Esophagus squamous epithelium (tissue), 5 donors: Measurements from ENCODE around the gene VIPR2. TPM values are rescaled to one million over a fixed set of nuclear protein-coding genes. Genes with fewer than 3 reads are reported as not detected.
"Not testable (repeated sequence)": the region's sequence is repeated elsewhere in the genome, so short reads cannot be mapped to it uniquely, and the experiment has no call there.

Experiments used
- DNase-seq: peaks from one replicate; lab custom pipeline; 2025; lab: John Stamatoyannopoulos, UW
- H3K27ac ChIP-seq, 4 donors: fragments of 200-600 bp; sonication (generic); one replicate each; pipeline ENCODE4 v1.5.1; 2016 to 2019; ENCODE audit warnings: mild to moderate bottlenecking in 1 of 4
- H3K27me3 ChIP-seq, 4 donors: fragments of 200-600 bp; sonication (generic); 1 replicate in 3 of 4; 2 replicates in 1 of 4; pipeline versions ENCODE4 v1.5.1 to v1.6.0; 2017 to 2021; ENCODE audit warnings: antibody characterized with exemption in 1 of 4
- H3K36me3 ChIP-seq, 3 donors: fragments of 200-600 bp; sonication (generic); one replicate each; pipeline ENCODE4 v1.5.1; 2016 to 2019
- H3K4me1 ChIP-seq, 3 donors: fragments of 200-600 bp; sonication (generic); one replicate each; pipeline ENCODE4 v1.5.1; 2017 to 2019
- H3K4me3 ChIP-seq, 4 donors: fragments of 200-600 bp; sonication (generic); 1 replicate in 3 of 4; 2 replicates in 1 of 4; pipeline ENCODE4 v1.5.1; 2016 to 2019; ENCODE audit warnings: mild to moderate bottlenecking in 2 of 4, moderate library complexity in 1 of 4
- H3K9me3 ChIP-seq, 3 donors: fragments of 200-600 bp; sonication (generic); one replicate each; pipeline ENCODE4 v1.5.1; 2016 to 2019
- POLR2A ChIP-seq, 4 donors: fragments of 450-650 bp; IDR thresholded peaks; one replicate each; pipeline ENCODE4 v1.6.1; 2017; ENCODE audit warnings: antibody characterized with exemption in 4 of 4, mild to moderate bottlenecking in 4 of 4, moderate library complexity in 3 of 4
- WGBS, 2 donors: methylation state at CpG; one replicate each; pipeline ENCODE4 v1.1.5; 2018; 5-methylcytosine and 5-hydroxymethylcytosine counted together
- intact Hi-C: fragments of 100-400 bp; cut with DNase I; formaldehyde crosslinking; loops from one replicate; pipeline ENCODE4 v1.15.0; 2022
- total RNA-seq, 4 donors: library from RNA; depleted of rRNA; stranded (reverse); fragments of >200 nt; gene quantifications; one replicate each; pipeline ENCODE4 v1.1.0, GENCODE V29; 2016
- TF ChIP-seq, protein P1 (sequence below), 6 experiments: fragments of 450-650 bp in 4 of 6; fragments of 200-600 bp in 2 of 6; sonication (generic) in 2 of 6; IDR thresholded peaks; one replicate each; pipeline ENCODE4 v1.5.1; 2016 to 2019; ENCODE audit warnings: antibody characterized with exemption in 6 of 6, mild to moderate bottlenecking in 4 of 6, moderate library complexity in 4 of 6
- donor health status: DM: yes; HTN: yes; CAD: no.

Gene VIPR2
- total RNA-seq, 4 donors from 2014 or later: 0.18 to 2.1 (median 0.40) TPM

DNA sequence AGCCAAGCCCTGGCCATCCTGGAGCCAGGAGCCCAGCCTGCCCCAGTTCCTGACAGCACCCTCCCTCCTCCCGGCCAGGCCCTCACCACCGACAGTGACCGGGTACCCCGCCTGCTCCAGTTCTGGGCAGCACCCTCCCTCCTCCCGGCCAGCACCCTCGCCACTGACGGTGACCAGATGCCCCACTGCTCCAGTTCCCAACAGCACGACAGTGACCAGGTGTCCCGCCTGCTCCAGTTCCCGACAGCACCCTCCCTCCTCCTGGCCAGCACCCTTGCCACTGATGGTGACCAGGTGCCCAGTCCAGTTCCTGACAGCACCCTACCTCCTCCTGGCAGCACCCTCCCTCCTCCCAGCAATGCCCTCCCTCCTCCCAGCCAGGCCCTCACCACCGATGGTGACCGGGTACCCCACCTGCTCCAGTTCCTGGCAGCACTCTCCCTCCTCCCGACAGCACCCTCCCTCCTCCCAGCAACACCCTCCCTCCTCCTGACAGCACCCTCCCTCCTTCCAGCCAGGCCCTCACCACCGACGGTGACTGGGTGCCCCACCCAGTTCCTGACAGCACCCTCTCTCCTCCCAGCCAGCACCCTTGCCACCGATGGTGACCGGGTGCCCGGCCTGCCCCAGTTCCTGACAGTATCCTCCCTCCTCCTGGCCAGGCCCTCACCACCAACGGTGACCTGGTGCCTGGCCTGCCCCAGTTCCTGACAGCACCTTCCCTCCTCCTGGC, 40.3 kb downstream of the VIPR2 start:
- peaks cover 0 to 33% (median 16%) of the 10 kb centered on the region in 3 donors for H3K4me1 ChIP-seq
- H3K4me3 ChIP-seq: no peak overlapping the region
- no peaks in the 10 kb centered on the region for H3K36me3 ChIP-seq
- peak overlapping the region in 1 of 4 donors; percentile 9 for H3K27ac ChIP-seq
- TF ChIP-seq, protein P1, sequence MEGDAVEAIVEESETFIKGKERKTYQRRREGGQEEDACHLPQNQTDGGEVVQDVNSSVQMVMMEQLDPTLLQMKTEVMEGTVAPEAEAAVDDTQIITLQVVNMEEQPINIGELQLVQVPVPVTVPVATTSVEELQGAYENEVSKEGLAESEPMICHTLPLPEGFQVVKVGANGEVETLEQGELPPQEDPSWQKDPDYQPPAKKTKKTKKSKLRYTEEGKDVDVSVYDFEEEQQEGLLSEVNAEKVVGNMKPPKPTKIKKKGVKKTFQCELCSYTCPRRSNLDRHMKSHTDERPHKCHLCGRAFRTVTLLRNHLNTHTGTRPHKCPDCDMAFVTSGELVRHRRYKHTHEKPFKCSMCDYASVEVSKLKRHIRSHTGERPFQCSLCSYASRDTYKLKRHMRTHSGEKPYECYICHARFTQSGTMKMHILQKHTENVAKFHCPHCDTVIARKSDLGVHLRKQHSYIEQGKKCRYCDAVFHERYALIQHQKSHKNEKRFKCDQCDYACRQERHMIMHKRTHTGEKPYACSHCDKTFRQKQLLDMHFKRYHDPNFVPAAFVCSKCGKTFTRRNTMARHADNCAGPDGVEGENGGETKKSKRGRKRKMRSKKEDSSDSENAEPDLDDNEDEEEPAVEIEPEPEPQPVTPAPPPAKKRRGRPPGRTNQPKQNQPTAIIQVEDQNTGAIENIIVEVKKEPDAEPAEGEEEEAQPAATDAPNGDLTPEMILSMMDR (IDR thresholded peaks at IDR 0.05): no peak
- no peak for TF ChIP-seq POLR2A (IDR thresholded peaks at IDR 0.05)
- 69 to 80% methylated on average over 14 to 16 of the region's 19 CpGs for WGBS, 2 donors
- DNase-seq: no peak
- intact Hi-C loops: no loop called here
- H3K9me3 ChIP-seq: no peaks in the 10 kb centered on the region
- H3K27me3 ChIP-seq: peaks cover 0 to 21% (median 0%) of the 10 kb centered on the region in 4 donors

DNA sequence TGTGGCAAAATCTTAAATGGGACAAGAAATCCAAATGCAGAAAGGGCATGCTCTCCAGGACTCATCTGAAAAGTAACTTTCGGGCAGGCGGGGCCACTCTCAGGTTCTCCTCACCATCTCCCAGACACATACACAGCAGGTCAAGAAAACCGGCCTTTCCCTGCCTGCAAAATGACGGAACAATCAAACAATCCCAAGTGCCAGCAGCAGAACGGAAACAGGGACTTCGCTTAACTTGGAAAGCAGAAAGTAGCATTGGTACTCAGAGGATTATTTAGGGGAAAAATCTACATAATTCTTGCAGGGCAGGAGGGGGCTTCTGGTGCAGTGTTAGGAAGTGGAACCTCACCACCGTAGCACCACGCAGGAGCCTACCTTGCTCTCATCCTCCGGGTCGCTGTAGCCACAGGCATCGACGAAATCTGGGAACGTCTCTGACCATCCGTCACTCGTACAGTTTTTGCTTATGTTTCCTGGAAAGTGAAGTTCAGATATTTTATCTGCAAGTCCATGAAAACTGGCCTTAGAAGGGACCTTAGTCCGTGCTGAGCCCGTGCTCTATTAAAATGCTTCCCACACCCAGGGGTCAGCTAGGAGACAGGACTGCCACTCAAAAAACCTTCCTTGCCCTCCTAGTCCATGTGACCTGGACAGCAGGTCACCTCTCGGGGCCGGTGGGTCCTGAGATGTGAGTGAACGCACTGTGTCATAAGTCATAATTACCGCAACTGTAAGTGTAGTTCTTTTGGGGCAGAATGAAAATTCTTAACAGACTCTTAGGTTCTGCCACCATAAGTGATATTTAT, 41.1 kb downstream of the VIPR2 start:
- no peak overlapping the region for H3K4me3 ChIP-seq
- DNase-seq: no peak
- H3K4me1 ChIP-seq: peaks cover 0 to 33% (median 13%) of the 10 kb centered on the region in 3 donors
- WGBS, 2 donors: 75 to 86% methylated on average over 9 to 20 of the region's 21 CpGs
- TF ChIP-seq POLR2A (IDR thresholded peaks at IDR 0.05): no peak
- TF ChIP-seq, protein P1 (IDR thresholded peaks at IDR 0.05): no peak
- H3K27ac ChIP-seq: no peak overlapping the region
- H3K36me3 ChIP-seq: no peaks in the 10 kb centered on the region
- intact Hi-C loops: no loop called here
- H3K27me3 ChIP-seq: peaks cover 0 to 21% (median 0%) of the 10 kb centered on the region in 4 donors
- H3K9me3 ChIP-seq: no peaks in the 10 kb centered on the region

DNA sequence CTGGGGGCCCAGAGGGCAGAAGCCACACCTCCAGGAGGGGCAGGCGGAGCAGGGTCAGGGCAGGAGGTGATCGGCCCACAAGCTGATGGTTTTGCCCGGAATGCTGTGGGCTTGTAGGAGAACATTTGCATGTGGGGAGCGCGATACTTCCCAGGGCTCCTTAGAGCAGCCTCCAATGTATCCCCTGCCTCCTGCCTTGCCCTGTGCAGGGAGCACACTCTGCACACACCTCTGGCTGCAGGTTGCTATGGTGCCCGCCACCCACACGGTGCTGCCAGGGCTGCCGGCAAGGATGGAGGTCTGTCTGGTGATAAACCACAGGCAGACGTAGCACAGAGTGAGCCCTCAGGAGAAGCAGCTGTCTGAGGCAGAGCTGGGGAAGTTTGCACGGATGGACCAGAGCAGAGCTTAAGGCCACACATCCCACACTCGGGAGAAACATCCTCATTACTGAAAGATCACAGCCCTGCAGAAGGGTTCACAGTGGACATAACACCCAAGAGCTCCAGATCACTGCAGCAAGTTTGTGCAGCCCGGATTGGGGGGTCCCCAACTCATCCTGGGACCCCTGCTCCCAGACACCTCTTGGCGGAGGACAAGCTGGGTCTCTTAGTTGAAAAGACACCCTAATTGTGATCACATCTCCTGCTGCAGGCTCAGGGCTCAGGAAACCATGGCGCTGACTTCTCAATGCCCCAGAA, 41.8 kb downstream of the VIPR2 start:
- no peak for DNase-seq

DNA sequence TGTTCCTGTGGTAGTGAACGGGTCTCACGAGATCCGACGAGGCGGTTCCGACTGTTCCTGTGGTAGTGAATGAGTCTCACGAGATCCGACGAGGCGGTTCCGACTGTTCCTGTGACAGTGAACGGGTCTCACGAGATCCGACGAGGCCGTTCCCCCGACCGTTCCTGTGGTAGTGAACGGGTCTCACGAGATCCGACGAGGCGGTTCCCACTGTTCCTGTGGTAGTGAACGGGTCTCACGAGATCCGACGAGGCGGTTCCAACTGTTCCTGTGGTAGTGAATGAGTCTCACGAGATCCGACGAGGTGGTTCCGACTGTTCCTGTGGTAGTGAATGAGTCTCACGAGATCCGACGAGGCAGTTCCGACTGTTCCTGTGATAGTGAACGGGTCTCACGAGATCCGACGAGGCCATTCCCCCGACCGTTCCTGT, 43.0 kb downstream of the VIPR2 start:
- WGBS, 2 donors: 84 to 95% methylated on average over 15 to 25 of the region's 42 CpGs
- H3K27ac ChIP-seq, DNase-seq, H3K36me3 ChIP-seq, intact Hi-C loops, H3K9me3 ChIP-seq, H3K4me3 ChIP-seq: not testable (repeated sequence)
- H3K27me3 ChIP-seq: peaks cover 0 to 21% (median 0%) of the 10 kb centered on the region in 4 donors
- peaks cover 0 to 32% (median 19%) of the 10 kb centered on the region in 3 donors for H3K4me1 ChIP-seq

More for the DNA sequence above, 41.8 kb downstream of the VIPR2 start:
- 80 to 95% methylated on average over 5 to 7 of the region's 14 CpGs for WGBS, 2 donors
- intact Hi-C loops: no loop called here
- H3K4me1 ChIP-seq: peaks cover 0 to 33% (median 14%) of the 10 kb centered on the region in 3 donors
- no peak overlapping the region for H3K4me3 ChIP-seq
- no peaks in the 10 kb centered on the region for H3K36me3 ChIP-seq
- H3K27me3 ChIP-seq: peaks cover 0 to 21% (median 0%) of the 10 kb centered on the region in 4 donors
- H3K9me3 ChIP-seq: no peaks in the 10 kb centered on the region
- TF ChIP-seq, protein P1 (IDR thresholded peaks at IDR 0.05): no peak
- TF ChIP-seq POLR2A (IDR thresholded peaks at IDR 0.05): no peak
- H3K27ac ChIP-seq: no peak overlapping the region

DNA sequence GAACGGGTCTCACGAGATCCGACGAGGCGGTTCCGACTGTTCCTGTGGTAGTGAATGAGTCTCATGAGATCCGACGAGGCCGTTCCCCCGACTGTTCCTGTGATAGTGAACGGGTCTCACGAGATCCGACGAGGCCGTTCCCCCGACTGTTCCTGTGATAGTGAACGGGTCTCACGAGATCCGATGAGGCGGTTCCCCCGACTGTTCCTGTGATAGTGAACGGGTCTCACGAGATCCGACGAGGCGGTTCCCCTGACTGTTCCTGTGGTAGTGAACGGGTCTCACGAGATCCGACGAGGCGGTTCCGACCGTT, 43.6 kb downstream of the VIPR2 start:
- intact Hi-C loops: not testable (repeated sequence)

DNA sequence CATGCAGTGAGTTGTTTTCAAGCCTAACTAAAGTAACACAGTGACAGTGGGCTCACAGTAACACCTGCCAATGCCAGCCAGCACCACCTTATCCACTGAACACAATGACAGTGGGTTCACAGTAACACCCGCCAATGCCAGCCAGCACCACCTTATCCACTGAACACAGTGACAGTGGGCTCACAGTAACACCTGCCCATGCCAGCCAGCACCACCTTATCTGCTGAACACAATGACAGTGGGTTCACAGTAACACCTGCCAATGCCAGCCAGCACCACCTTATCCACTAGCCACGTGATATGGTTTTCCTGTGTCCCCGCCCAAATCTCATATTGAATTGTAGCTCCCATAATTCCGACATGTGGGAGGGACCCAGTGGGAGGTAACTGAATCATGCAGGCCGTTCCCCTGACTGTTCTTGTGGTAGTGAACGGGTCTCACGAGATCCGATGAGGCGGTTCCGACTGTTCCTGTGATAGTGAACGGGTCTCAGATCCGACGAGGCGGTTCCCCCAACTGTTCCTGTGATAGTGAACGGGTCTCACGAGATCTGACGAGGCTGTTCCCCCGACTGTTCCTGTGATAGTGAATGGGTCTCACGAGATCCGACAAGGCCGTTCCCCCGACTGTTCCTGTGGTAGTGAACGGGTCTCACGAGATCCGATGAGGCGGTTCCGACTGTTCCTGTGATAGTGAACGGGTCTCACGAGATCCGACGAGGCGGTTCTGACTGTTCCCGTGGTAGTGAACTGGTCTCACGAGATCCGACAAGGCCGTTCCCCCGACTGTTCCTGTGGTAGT, 44.2 kb downstream of the VIPR2 start:
- Histone ChIP-seq H3K4me1 (peaks cover 0 to 32% (median 14%) of the 10 kb centered on the region in 3 donors), H3K27me3 (peaks cover 0 to 15% (median 0%) of the 10 kb centered on the region in 4 donors), H3K27ac (peak overlapping the region in 2 of 4 donors; percentile 71 to 77)
- H3K4me3 ChIP-seq, H3K36me3 ChIP-seq, DNase-seq, intact Hi-C loops, H3K9me3 ChIP-seq: not testable (repeated sequence)
- WGBS, 2 donors: 83 to 93% methylated on average over 2 to 3 of the region's 37 CpGs

More for the DNA sequence above, 43.6 kb downstream of the VIPR2 start:
- not testable (repeated sequence) for H3K4me3 ChIP-seq, H3K27ac ChIP-seq, H3K9me3 ChIP-seq, DNase-seq, H3K36me3 ChIP-seq
- peaks cover 0 to 21% (median 0%) of the 10 kb centered on the region in 4 donors for H3K27me3 ChIP-seq
- 90 to 100% methylated on average over 1 to 12 of the region's 33 CpGs for WGBS, 2 donors
- peaks cover 0 to 32% (median 19%) of the 10 kb centered on the region in 3 donors for H3K4me1 ChIP-seq
